Neural cell (in vitro differentiated cells): ENCODE measurements around the gene ZNF429.

Experiments
- POLR2AphosphoS5 ChIP-seq: IDR thresholded peaks from 2 replicates; pipeline ENCODE4 v1.6.1; 2012
- SMC3 ChIP-seq: fragments of 450-650 bp; conservative IDR thresholded peaks from 2 replicates; pipeline ENCODE4 v1.6.1; 2014; ENCODE audit warnings: antibody characterized with exemption, mild to moderate bottlenecking, moderate library complexity; ENCODE audit not compliant: poor library complexity
- TF ChIP-seq, protein P1 (sequence below): fragments of 450-650 bp; IDR thresholded peaks from 2 replicates; pipeline ENCODE4 v1.5.1; 2014; ENCODE audit warnings: antibody characterized with exemption, mild to moderate bottlenecking, moderate library complexity; ENCODE audit not compliant: poor library complexity, severe bottlenecking

GRCh38 chr19:21564406-21564805, 59.0 kb downstream of the ZNF429 start:
- TF ChIP-seq, protein P1, sequence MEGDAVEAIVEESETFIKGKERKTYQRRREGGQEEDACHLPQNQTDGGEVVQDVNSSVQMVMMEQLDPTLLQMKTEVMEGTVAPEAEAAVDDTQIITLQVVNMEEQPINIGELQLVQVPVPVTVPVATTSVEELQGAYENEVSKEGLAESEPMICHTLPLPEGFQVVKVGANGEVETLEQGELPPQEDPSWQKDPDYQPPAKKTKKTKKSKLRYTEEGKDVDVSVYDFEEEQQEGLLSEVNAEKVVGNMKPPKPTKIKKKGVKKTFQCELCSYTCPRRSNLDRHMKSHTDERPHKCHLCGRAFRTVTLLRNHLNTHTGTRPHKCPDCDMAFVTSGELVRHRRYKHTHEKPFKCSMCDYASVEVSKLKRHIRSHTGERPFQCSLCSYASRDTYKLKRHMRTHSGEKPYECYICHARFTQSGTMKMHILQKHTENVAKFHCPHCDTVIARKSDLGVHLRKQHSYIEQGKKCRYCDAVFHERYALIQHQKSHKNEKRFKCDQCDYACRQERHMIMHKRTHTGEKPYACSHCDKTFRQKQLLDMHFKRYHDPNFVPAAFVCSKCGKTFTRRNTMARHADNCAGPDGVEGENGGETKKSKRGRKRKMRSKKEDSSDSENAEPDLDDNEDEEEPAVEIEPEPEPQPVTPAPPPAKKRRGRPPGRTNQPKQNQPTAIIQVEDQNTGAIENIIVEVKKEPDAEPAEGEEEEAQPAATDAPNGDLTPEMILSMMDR: no peak
- TF ChIP-seq POLR2AphosphoS5: no peak
- no peak for TF ChIP-seq SMC3
